Measurements from ENCODE around the gene BRD7. TPM values are rescaled to one million over a fixed set of nuclear protein-coding genes. Genes with fewer than 3 reads are reported as not detected.

Gene BRD7
- total RNA-seq, 2 experiments from 2014 or later = 93.6 to 98.5 TPM

DNA sequence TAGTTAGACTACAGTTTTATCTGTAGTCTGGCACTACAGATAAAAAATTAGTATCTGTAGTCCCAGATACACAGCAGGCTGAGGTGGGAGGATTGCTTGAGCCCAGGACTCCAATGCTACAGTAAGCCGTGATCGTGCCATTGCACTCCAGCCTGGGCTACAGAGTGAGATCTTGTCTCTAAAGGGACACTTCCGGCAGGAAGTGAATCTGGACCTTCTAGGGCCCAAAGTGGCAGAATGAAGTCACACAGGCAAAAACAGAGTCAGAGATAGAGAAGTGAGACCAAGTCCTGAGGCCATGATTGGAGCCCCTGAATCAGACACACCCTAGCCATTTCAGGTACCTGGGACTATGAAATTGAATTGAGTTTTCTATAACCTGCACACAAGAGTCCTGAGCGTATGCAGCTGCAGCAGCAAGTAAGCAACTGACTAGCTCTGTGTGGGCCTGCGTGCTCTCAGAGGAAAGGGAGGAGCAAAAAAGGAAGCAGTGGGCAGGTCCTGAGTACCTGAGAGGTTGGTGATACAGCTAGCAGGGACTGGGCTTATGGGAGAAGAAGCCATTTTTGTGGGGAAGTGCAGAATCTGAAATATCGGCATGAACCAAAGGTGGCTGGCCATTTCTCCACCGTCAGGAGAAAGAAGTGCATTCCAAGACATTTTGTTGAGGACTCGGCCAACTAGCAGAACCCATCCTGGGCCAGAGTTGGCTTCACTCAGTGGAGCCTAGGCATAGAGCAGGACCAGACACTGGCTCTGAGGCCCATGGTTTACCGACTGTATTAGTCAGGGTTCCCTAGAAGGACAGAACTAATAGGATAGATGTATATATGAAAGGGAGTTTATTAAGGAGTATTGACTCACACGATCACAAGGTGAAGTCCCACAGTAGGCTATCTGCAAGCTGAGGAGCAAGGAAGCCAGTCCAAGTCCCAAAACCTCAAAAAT, 27.2 kb upstream of the BRD7 start:
- Mint-ChIP-seq H3K9me3 (no peaks in the 10 kb centered on the region), H3K27me3 (no peaks in the 10 kb centered on the region), H3K4me1 (peaks cover 10% of the 10 kb centered on the region), H3K4me3 (no peak overlapping the region), H3K27ac (no peak overlapping the region), H3K36me3 (no peaks in the 10 kb centered on the region)
- no peak for DNase-seq

DNA sequence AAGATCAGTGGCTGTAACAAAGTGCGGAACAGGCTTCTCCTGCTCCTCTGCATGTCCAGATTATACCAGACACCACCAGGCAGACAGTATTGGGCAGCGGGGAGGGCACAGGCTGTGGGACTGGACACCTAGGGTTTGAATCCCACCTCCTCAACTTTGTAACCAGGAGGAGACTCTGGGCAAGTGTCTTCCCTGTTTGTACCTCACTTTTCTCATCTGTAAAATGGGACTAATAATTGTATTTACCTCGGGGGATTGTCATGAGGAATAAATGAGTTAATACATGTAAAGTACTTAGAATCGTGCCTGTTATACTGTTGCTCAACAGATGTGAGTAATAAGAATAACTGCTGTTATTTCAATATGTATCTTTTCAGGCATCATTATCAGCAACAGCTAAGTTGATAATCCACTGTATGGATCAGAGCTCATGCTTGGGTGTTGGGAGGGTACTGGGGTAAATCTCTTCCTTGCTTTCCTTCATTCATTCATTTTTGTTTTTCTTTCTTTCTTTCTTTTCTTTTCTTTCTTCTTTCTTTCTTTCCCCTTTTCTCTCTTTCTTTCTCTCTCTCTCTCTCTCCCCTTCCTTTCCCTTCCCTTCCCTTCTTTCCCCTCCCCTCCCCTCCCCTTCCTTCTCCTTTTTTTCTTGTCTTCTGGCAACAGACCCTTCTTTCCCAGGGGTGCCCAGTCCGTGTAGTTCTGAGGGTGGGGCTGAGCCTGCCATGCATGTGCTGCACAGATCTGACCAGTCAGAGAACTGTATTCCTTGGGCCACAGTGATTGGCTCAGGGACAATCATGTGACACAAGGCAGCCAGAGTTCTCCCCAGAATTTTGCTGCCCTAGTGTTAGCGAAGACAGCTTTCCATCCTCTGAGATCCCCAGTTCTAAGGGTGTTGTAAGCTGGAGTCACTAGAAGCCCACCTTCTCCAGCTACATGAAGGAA, 25.3 kb upstream of the BRD7 start:
- Mint-ChIP-seq H3K36me3 (no peaks in the 10 kb centered on the region), H3K27me3 (no peaks in the 10 kb centered on the region), H3K27ac (no peak overlapping the region), H3K4me1 (peaks cover 10% of the 10 kb centered on the region), H3K4me3 (no peak overlapping the region), H3K9me3 (no peaks in the 10 kb centered on the region)
- no peak for DNase-seq

- no peaks in the 10 kb centered on the region for H3K27me3 Mint-ChIP-seq
- no peaks in the 10 kb centered on the region for H3K9me3 Mint-ChIP-seq
- no peak overlapping the region for H3K27ac Mint-ChIP-seq
- no peak overlapping the region for H3K4me3 Mint-ChIP-seq
- DNase-seq = no peak
- H3K4me1 Mint-ChIP-seq = peaks cover 8% of the 10 kb centered on the region
- no peaks in the 10 kb centered on the region for H3K36me3 Mint-ChIP-seq
Observed at GRCh38 chr16:50393416-50393815, 24.6 kb upstream of the BRD7 start.

- Mint-ChIP-seq H3K27ac (no peak overlapping the region), H3K36me3 (no peaks in the 10 kb centered on the region), H3K4me3 (no peak overlapping the region), H3K27me3 (peaks cover under 1% of the 10 kb centered on the region), H3K4me1 (peaks cover 5% of the 10 kb centered on the region), H3K9me3 (no peaks in the 10 kb centered on the region)
- no peak for DNase-seq
Observed at GRCh38 chr16:50390914-50391716, 22.3 kb upstream of the BRD7 start.

DNA sequence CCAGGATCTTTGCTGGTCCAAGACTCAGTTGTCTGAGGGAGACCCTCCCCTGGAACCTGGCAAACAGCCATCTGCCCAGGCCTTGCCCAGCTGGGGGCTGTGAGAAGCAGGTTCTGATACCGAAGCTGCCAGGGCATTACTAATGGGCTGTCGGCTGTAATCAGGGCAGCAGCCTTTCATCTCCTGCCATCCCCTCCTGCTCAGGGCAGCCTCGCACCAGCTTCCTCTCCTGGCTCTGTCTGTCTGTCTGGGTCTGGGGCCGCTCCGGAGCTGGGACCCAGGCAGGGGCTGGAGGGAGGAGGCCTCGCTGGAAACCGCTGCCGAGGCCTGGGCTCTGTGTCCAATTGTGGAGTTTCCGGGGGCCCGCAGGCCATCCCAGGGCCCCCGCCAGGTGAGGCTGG, 21.6 kb upstream of the BRD7 start:
- no peak overlapping the region for H3K4me3 Mint-ChIP-seq
- H3K36me3 Mint-ChIP-seq = no peaks in the 10 kb centered on the region
- no peaks in the 10 kb centered on the region for H3K4me1 Mint-ChIP-seq
- no peaks in the 10 kb centered on the region for H3K9me3 Mint-ChIP-seq
- DNase-seq = no peak
- peaks cover 4% of the 10 kb centered on the region for H3K27me3 Mint-ChIP-seq
- no peak overlapping the region for H3K27ac Mint-ChIP-seq

DNA sequence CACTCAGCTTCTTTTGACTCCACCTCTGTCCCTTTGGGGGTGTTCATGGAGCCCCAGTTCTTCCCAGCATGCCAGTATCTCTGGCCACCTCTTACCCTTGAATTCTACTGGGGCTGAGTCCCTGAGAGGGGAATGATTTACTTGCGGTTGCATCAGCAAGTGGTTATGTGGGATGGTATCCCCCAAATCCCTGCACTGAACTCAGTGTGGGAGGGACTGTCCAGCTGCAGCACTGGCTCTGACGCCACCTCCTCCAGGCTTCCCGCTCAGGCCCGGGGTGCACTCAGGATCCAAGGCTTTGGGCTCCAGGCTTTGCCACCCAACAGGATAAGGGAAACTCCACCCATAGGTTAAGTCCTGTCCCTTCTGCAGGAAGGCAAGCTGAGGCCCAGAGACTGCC, 21.1 kb upstream of the BRD7 start:
- no peak for DNase-seq
- H3K4me1 Mint-ChIP-seq = no peaks in the 10 kb centered on the region
- peaks cover 4% of the 10 kb centered on the region for H3K27me3 Mint-ChIP-seq
- H3K27ac Mint-ChIP-seq = no peak overlapping the region
- H3K9me3 Mint-ChIP-seq = no peaks in the 10 kb centered on the region
- no peak overlapping the region for H3K4me3 Mint-ChIP-seq
- H3K36me3 Mint-ChIP-seq = no peaks in the 10 kb centered on the region

DNA sequence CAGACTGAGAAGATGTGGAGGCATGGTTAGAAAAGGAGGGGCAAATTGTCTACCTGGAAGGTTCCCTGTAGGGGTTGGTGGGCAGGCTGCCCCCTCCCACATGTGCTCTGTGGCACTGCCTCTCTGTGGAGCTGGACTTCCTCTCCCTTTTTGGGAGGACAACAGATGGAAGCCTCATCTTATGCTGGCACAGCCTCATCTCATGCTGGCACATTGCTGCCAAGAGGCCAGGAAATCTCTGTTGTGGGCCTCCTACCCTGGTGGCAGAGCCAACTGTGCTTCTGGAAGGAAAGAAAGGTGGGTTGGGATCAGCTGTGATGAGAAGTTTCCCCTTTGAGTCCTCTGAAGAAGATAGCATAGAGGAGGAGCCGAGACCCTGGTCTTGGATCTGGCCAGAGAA, 19.7 kb upstream of the BRD7 start:
- no peaks in the 10 kb centered on the region for H3K4me1 Mint-ChIP-seq
- DNase-seq = no peak
- no peak overlapping the region for H3K27ac Mint-ChIP-seq
- H3K27me3 Mint-ChIP-seq = peaks cover 4% of the 10 kb centered on the region
- H3K36me3 Mint-ChIP-seq = no peaks in the 10 kb centered on the region
- no peak overlapping the region for H3K4me3 Mint-ChIP-seq
- no peaks in the 10 kb centered on the region for H3K9me3 Mint-ChIP-seq

DNA sequence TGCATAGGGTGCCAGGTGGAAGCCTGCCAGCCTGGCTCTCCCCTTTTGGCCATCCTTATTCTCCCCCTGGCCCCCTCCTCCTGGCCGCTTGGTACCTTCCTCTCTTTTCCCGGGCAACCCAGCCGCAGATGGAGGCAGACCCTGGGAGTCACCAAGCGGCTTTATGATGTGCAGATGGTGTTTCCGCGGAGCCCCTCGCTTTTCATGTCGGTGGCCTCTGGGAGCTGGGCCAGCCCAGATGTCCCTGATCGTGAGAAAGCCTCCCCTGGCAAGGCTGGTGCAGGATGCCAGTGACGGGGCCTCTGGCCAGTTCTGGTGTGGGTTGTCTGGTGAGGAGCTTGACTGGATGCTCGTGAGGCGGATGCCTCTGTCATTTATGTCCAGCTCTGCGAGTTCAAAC, 18.0 kb upstream of the BRD7 start:
- peaks cover 4% of the 10 kb centered on the region for H3K27me3 Mint-ChIP-seq
- H3K36me3 Mint-ChIP-seq = no peaks in the 10 kb centered on the region
- no peak overlapping the region for H3K27ac Mint-ChIP-seq
- DNase-seq = no peak
- H3K4me1 Mint-ChIP-seq = no peaks in the 10 kb centered on the region
- no peaks in the 10 kb centered on the region for H3K9me3 Mint-ChIP-seq
- H3K4me3 Mint-ChIP-seq = no peak overlapping the region

- no peaks in the 10 kb centered on the region for H3K36me3 Mint-ChIP-seq
- no peaks in the 10 kb centered on the region for H3K4me1 Mint-ChIP-seq
- no peak for DNase-seq
- no peak overlapping the region for H3K27ac Mint-ChIP-seq
- H3K4me3 Mint-ChIP-seq = no peak overlapping the region
- H3K27me3 Mint-ChIP-seq = peaks cover 4% of the 10 kb centered on the region
- no peaks in the 10 kb centered on the region for H3K9me3 Mint-ChIP-seq
Observed at GRCh38 chr16:50386139-50386538, 17.4 kb upstream of the BRD7 start.

DNA sequence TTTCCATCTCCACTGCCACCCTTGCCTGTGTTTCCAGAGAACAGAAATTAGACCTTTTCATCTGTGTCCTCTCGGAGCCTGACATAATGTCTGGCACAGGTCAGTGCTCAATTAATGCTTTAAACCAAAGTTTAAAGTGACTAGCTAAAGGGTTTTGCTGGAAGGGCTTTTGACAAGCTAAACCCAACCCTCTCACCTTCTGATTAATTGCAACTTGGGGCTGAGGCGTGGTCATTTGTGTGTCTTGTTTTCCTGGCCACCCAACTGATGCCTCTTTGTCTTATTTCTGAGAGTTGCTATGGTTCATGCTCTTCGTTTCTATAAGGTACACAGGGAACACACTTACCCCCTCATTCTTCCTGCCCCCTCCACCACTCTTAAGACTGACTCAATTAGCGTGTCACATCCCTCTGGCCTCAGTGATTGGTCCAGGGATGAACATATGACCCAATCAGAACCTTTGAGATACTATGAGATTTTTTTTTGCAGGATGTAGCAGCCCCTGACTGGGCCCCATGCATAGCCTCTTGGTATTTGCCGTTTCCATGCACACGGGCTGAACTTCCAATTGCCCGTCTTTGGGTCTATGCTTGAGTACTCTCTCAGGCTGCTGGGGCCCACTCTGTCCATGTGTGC, 15.8 kb upstream of the BRD7 start:
- Mint-ChIP-seq H3K4me1 (no peaks in the 10 kb centered on the region), H3K36me3 (no peaks in the 10 kb centered on the region), H3K27me3 (peaks cover 4% of the 10 kb centered on the region), H3K9me3 (no peaks in the 10 kb centered on the region), H3K27ac (no peak overlapping the region), H3K4me3 (no peak overlapping the region)
- no peak for DNase-seq

DNA sequence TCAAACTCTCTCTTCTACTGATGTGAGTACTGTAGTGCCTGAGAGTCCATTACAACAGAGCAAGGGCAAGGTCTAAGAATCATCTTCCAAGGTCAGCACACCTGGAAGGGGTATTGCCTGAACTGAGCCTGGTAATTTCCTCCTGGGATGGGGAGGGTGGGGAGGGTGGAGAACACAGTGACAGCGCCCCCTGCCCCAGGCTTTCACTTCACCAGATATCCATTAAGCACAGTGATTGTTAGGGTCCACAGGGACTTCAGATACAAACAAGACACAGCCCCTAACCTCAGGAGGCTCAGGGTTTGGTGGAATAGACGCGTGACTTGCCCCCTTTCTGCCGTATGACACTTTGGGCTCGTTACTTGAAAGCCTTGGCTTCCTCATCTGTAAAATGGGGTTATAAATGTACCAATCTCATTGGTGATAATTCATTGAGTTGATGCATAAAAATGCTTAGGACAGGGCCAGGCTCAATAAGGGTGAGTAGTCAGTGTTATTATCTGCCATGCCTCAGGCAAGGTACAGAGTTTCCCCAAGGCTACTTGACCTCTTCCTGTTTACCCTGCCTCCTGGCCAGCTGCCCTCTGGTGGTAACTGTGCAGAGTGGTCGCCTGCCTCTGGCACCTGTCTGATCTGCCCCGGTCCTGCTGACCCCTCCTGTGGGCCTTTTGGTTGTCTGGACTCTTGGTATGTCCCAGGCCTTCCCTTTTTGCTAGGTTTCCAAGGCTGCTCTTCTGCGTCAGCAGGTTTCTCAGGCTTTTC, 13.1 kb upstream of the BRD7 start:
- Mint-ChIP-seq H3K4me3 (no peak overlapping the region), H3K9me3 (no peaks in the 10 kb centered on the region), H3K27me3 (peaks cover 4% of the 10 kb centered on the region), H3K36me3 (no peaks in the 10 kb centered on the region), H3K27ac (no peak overlapping the region), H3K4me1 (no peaks in the 10 kb centered on the region)
- DNase-seq = no peak

DNA sequence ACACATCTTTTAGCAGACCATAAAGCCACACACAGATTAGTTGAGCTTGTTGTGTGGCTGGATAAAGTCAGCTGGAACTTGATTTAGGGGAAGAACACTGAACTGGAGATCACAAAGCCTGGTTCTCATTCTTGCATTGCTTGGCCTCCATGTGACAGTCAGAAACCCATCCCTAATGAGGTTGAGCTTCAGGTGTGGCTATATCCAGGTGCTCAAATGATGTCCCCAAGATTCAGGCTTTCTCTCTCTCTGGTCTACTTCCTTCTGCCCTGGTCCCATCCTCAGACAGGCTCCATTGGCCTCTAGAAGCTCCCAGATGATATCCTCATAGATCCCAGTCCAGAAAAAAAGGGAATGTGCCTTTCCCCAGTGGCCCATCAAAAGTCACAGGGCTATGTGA, 9.6 kb upstream of the BRD7 start:
- no peaks in the 10 kb centered on the region for H3K27me3 Mint-ChIP-seq
- no peaks in the 10 kb centered on the region for H3K36me3 Mint-ChIP-seq
- no peaks in the 10 kb centered on the region for H3K4me1 Mint-ChIP-seq
- DNase-seq = no peak
- H3K9me3 Mint-ChIP-seq = no peaks in the 10 kb centered on the region
- H3K27ac Mint-ChIP-seq = no peak overlapping the region
- H3K4me3 Mint-ChIP-seq = no peak overlapping the region

- no peaks in the 10 kb centered on the region for H3K4me1 Mint-ChIP-seq
- no peak for DNase-seq
- no peaks in the 10 kb centered on the region for H3K9me3 Mint-ChIP-seq
- H3K4me3 Mint-ChIP-seq = no peak overlapping the region
- no peaks in the 10 kb centered on the region for H3K36me3 Mint-ChIP-seq
- H3K27me3 Mint-ChIP-seq = no peaks in the 10 kb centered on the region
- H3K27ac Mint-ChIP-seq = no peak overlapping the region
Observed at GRCh38 chr16:50377001-50377400, 8.2 kb upstream of the BRD7 start.

DNA sequence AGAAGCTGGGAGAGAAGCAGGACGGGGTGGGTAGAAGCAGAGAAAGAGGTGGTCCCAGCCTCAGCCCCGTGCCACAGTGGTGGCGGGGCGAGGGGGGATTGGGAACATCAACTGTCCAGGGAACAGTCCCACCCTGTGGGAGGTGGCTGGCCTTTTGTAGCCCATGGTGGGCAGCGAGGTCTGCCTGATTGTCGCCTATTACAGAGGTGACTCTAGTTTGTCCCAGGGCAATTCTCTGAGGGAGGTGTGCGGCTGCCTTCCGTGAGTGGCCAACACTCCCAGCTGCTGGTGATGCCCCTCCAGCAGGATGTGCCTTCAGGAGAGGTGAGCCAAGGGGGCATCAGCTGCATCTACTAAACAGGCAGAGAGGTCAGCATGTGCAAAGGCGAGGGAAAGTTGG, 5.0 kb upstream of the BRD7 start:
- no peaks in the 10 kb centered on the region for H3K36me3 Mint-ChIP-seq
- no peak overlapping the region for H3K4me3 Mint-ChIP-seq
- no peak for DNase-seq
- H3K9me3 Mint-ChIP-seq = no peaks in the 10 kb centered on the region
- no peak overlapping the region for H3K27ac Mint-ChIP-seq
- no peaks in the 10 kb centered on the region for H3K27me3 Mint-ChIP-seq
- peaks cover 11% of the 10 kb centered on the region for H3K4me1 Mint-ChIP-seq

Data from activated naive CD8-positive, alpha-beta T cell treated with anti-CD3 and anti-CD28 coated beads for 36 hours (primary cell).